GM12878 (cell line): ENCODE results near the gene CDCA3. TPM values are rescaled to one million over a fixed set of nuclear protein-coding genes. Genes with fewer than 3 reads are reported as not detected.

Experiments used
- ATAC-seq: fragments of 200-7000 bp; cut with Tn5 transposase; 3 replicates; pipeline ENCODE4 v1.9.1; 2020; ENCODE audit warnings: mild to moderate bottlenecking, moderate library complexity
- BruUV-seq: library from RNA; stranded (reverse); fragments of 400-500 nt; replicated peaks from 2 replicates; lab custom pipeline; 2021; lab: Mats Ljungman, UMichigan
- CTCF ChIA-PET: fragments of 300-600 bp; sonication (Branson Sonifier 250); formaldehyde crosslinking; extraction: SDS; loops from one replicate; lab custom pipeline; 2021; ENCODE audit warnings: inconsistent platforms; lab: Yijun Ruan, JAX
- POLR2A ChIA-PET: fragments of 350-600 bp; formaldehyde crosslinking; extraction: SDS; loops from one replicate; lab custom pipeline; 2021; ENCODE audit warnings: inconsistent platforms; lab: Charles Lee
- RAD21 ChIA-PET: fragments of 300-600 bp; sonication (Branson Sonifier 250); formaldehyde crosslinking; loops from one replicate; lab custom pipeline; 2023; ENCODE audit warnings: antibody characterized with exemption; ENCODE audit not compliant: unreplicated experiment; lab: Charles Lee
- SMC1A ChIA-PET: fragments of 300-600 bp; sonication (Branson Sonifier 250); formaldehyde crosslinking; loops from one replicate; lab custom pipeline; 2023; ENCODE audit not compliant: unreplicated experiment, uncharacterized antibody; lab: Charles Lee
- DNase-seq: peaks from one replicate; pipeline ENCODE4 v3.0.0-alpha.2; 2011; ENCODE audit warnings: low read depth, low spot score
- FAIRE-seq: peaks from 3 replicates; lab custom pipeline; 2011; peaks lifted over from hg19 to GRCh38; lab: Jason Lieb, UNC
- H2AFZ ChIP-seq: 2 replicates; pipeline ENCODE4 v1.6.0; 2011; ENCODE audit warnings: low read depth, low read length, control low read depth; ENCODE audit not compliant: control insufficient read depth
- H3K27ac ChIP-seq: 2 replicates; pipeline ENCODE4 v1.5.1; 2011; ENCODE audit warnings: control low read depth; ENCODE audit not compliant: control insufficient read depth, insufficient read depth
- H3K27me3 ChIP-seq, 2 experiments: replicated peaks in 1 of 2; 2 replicates each; pipeline versions ENCODE4 v1.6.0 to v1.6.1; 2011; ENCODE audit warnings: low read length in 1 of 2; ENCODE audit not compliant: control insufficient read depth in 2 of 2, insufficient read depth in 2 of 2
- H3K36me3 ChIP-seq, 2 experiments: 2 replicates each; pipeline ENCODE4 v1.5.1; 2011; ENCODE audit warnings: low read length in 1 of 2; ENCODE audit not compliant: control insufficient read depth in 2 of 2, insufficient read depth in 2 of 2
- H3K4me1 ChIP-seq: 2 replicates; pipeline ENCODE4 v1.6.1; 2011; ENCODE audit warnings: mild to moderate bottlenecking, low read length, moderate library complexity, mixed read lengths; ENCODE audit not compliant: control insufficient read depth, insufficient read depth
- H3K4me2 ChIP-seq: 2 replicates; pipeline ENCODE4 v1.6.0; 2011; ENCODE audit warnings: control low read depth; ENCODE audit not compliant: control insufficient read depth, insufficient read depth
- H3K4me3 ChIP-seq: fragments of 200-600 bp; sonication (generic); 2 replicates; pipeline ENCODE4 v1.5.1; 2016
- H3K79me2 ChIP-seq: 2 replicates; pipeline ENCODE4 v1.6.0; 2011; ENCODE audit warnings: low read length; ENCODE audit not compliant: control insufficient read depth, insufficient read depth
- H3K9ac ChIP-seq: 2 replicates; pipeline ENCODE4 v1.8.0; 2011; ENCODE audit warnings: low read length, control low read depth, mixed read lengths; ENCODE audit not compliant: control insufficient read depth, insufficient read depth
- H3K9me3 ChIP-seq: replicated peaks from 3 replicates; pipeline ENCODE4 v1.5.1; 2011; ENCODE audit warnings: mild to moderate bottlenecking, low read length; ENCODE audit not compliant: control insufficient read depth, insufficient read depth
- H4K20me1 ChIP-seq: 2 replicates; pipeline ENCODE4 v1.6.0; 2011; ENCODE audit not compliant: control insufficient read depth, insufficient read depth
- CBX5 ChIP-seq: sonication (generic); IDR thresholded peaks from 2 replicates; pipeline ENCODE4 v1.6.1; 2016; ENCODE audit warnings: low read depth, moderate library complexity, mild to moderate bottlenecking, inconsistent platforms
- CEBPB ChIP-seq, 2 experiments: fragments of 150-350 bp in 1 of 2; IDR thresholded peaks; 2 replicates each; pipeline ENCODE4 v1.6.1; 2012 to 2014; ENCODE audit warnings: low read depth in 2 of 2, low read length in 2 of 2, borderline replicate concordance in 1 of 2, inconsistent platforms in 1 of 2
- FOS ChIP-seq: IDR thresholded peaks from 3 replicates; pipeline ENCODE4 v1.6.1; 2011; ENCODE audit warnings: borderline replicate concordance; ENCODE audit not compliant: insufficient read length; ENCODE audit errors: extremely low read depth
- JUNB ChIP-seq: IDR thresholded peaks from 2 replicates; pipeline ENCODE4 v1.6.1; 2016; ENCODE audit warnings: antibody characterized with exemption, mild to moderate bottlenecking
- NR2C1 ChIP-seq: fragments of 450-650 bp; IDR thresholded peaks from 2 replicates; pipeline ENCODE4 v1.6.1; 2017; ENCODE audit warnings: antibody characterized with exemption, mild to moderate bottlenecking, moderate library complexity
- PAX5 ChIP-seq: IDR thresholded peaks from 2 replicates; pipeline ENCODE4 v1.6.1; 2011; ENCODE audit warnings: low read depth, low read length, borderline replicate concordance
- POLR2A ChIP-seq: IDR thresholded peaks from 2 replicates; pipeline ENCODE4 v1.6.1; 2011; ENCODE audit warnings: low read depth, mild to moderate bottlenecking, low read length
- POU2F2 ChIP-seq: IDR thresholded peaks from 3 replicates; pipeline ENCODE4 v1.6.1; 2011; ENCODE audit warnings: low read depth, mild to moderate bottlenecking, low read length, borderline replicate concordance
- STAT1 ChIP-seq: fragments of 450-650 bp; conservative IDR thresholded peaks from 2 replicates; pipeline ENCODE4 v1.6.1; 2014; ENCODE audit warnings: antibody characterized with exemption, mild to moderate bottlenecking
- SUPT20H ChIP-seq: IDR thresholded peaks from 2 replicates; pipeline ENCODE4 v1.6.1; 2011; ENCODE audit warnings: low read depth, mild to moderate bottlenecking, low read length, moderate library complexity, borderline replicate concordance; ENCODE audit not compliant: control insufficient read depth
- YBX1 ChIP-seq: fragments of 450-650 bp; IDR thresholded peaks from 2 replicates; pipeline ENCODE4 v1.6.1; 2016; ENCODE audit warnings: antibody characterized with exemption
- ZBED1 ChIP-seq: IDR thresholded peaks from 2 replicates; pipeline ENCODE4 v1.6.1; 2016; ENCODE audit warnings: borderline replicate concordance
- WGBS: methylation state at CpG from one replicate; pipeline ENCODE4 v1.1.6; 2016; ENCODE audit warnings: low lambda C conversion rate; ENCODE audit not compliant: insufficient replicate concordance, insufficient coverage; ENCODE audit errors: missing lambda C conversion rate; 5-methylcytosine and 5-hydroxymethylcytosine counted together
- in situ Hi-C: fragments of 300-500 bp; cut with MboI; formaldehyde crosslinking; loops from 9 replicates; pipeline ENCODE4 v1.14.3; 2018; ENCODE audit warnings: mixed read lengths
- intact Hi-C: fragments of 100-400 bp; cut with micrococcal nuclease; formaldehyde crosslinking; loops from one replicate; pipeline ENCODE4 v1.14.2; 2022; ENCODE audit not compliant: unreplicated experiment
- polyA plus RNA-seq, 11 experiments: library from polyadenylated mRNA; depleted of rRNA in 4 of 11; unstranded in 6 of 11; stranded (reverse) in 5 of 11; fragments of >200 nt; fragmentation: Nextera tagmentation in 4 of 11; fragmentation: Illumina TruSeq in 1 of 11; extraction: Ambion mirVana in 4 of 11; extraction: Trizol in 1 of 11; gene quantifications; 1 replicate in 1 of 11; 2 replicates in 10 of 11; pipeline versions ENCODE4 v1.2.1 to v1.2.3, GENCODE V29; 2011 to 2016; ENCODE audit warnings: inconsistent platforms in 2 of 11, missing spikeins in 2 of 11, low read depth in 1 of 11
- total RNA-seq, 4 experiments: library from RNA; depleted of rRNA in 3 of 4; stranded (reverse); fragments of >200 nt in 3 of 4; fragmentation: Illumina TruSeq in 1 of 4; extraction: Trizol in 1 of 4; gene quantifications; 2 replicates each; pipeline versions ENCODE4 v1.2.1 to v1.2.3, GENCODE V29; 2013 to 2021
- TF ChIP-seq, protein P1 (sequence below): IDR thresholded peaks from 2 replicates; pipeline ENCODE4 v1.6.1; 2011; ENCODE audit warnings: mild to moderate bottlenecking, low read depth, low read length, moderate library complexity; ENCODE audit not compliant: insufficient replicate concordance

Gene CDCA3
- total and polyA plus RNA-seq, 10 of the 15 experiments (the other 5 are each of a cell fraction or from before 2014, with no cell fraction given) = 34.5 to 148 (median 97.4) TPM

DNA sequence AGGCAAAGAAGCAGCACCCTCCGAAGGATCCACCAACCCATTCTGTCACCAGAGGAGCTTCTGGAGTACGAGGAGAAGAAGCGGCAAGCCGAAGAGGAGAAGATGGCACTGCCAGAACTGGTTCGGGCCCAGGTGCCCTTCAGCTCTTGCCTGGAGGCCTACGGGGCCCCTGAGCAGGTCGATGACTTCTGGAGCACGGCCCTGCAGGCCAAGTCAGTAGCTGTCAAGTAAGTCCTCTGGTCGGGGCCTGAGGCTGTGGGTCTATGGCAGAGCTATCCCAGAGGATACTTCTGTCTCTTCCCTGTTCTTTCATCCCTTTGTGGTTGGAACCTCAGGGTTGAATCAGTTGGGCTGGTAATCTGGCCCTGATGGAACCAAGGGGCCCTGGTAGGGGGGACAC lies 10.3 kb upstream of the CDCA3 start:
- Histone ChIP-seq H3K4me2 (no peak overlapping the region), H3K4me1 (no peaks in the 10 kb centered on the region), H3K4me3 (no peak overlapping the region), H3K9ac (no peak overlapping the region)
- in situ Hi-C loops = no loop called here
- CTCF ChIA-PET = no interaction called here
- no peak for DNase-seq
- no peak for TF ChIP-seq ZBED1
- no peak for TF ChIP-seq FOS
- TF ChIP-seq, protein P1, sequence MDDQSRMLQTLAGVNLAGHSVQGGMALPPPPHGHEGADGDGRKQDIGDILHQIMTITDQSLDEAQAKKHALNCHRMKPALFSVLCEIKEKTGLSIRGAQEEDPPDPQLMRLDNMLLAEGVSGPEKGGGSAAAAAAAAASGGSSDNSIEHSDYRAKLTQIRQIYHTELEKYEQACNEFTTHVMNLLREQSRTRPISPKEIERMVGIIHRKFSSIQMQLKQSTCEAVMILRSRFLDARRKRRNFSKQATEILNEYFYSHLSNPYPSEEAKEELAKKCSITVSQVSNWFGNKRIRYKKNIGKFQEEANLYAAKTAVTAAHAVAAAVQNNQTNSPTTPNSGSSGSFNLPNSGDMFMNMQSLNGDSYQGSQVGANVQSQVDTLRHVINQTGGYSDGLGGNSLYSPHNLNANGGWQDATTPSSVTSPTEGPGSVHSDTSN = no peak
- TF ChIP-seq POU2F2 = no peak
- no peak for TF ChIP-seq JUNB
- TF ChIP-seq CEBPB (IDR thresholded peaks at IDR 0.05; ENCODE audit: borderline replicate concordance in 1 of 2, low read depth in 2 of 2, low read length in 2 of 2) = no peak
- no peak for TF ChIP-seq PAX5
- no peak for TF ChIP-seq POLR2A
- TF ChIP-seq NR2C1 = no peak
- TF ChIP-seq STAT1 = no peak
- TF ChIP-seq YBX1 = no peak
- TF ChIP-seq SUPT20H = no peak
- no peak for TF ChIP-seq CBX5
- TF ChIP-seq, all 136 proteins: peak for 0
- FAIRE-seq = no peak
- H2AFZ ChIP-seq = no peak overlapping the region
- ChIA-PET POLR2A (interaction anchor here (0.7 to 1.7 kb wide), 4 partner anchors 10 to 21 kb away, joined by 3 to 4 read pairs (median 3); partner anchors contain the start of genes CDCA3, GNB3, SPSB2 and USP5), SMC1A (interaction anchor here (1.4 kb wide), 1 partner anchor 23 kb away, joined by 3 read pairs; no protein-coding TSS in a partner anchor), RAD21 (no interaction called here)
- BruUV-seq = no TSS peak
- no peak overlapping the region for H3K27ac ChIP-seq
- peaks cover 46 to 49% of the 10 kb centered on the region in 2 experiments for H3K36me3 ChIP-seq
- intact Hi-C loops = no loop called here
- no peaks in the 10 kb centered on the region for H3K27me3 ChIP-seq
- no peaks in the 10 kb centered on the region for H4K20me1 ChIP-seq
- 97% methylated on average over 9 of the region's 9 CpGs for WGBS
- H3K9me3 ChIP-seq = no peaks in the 10 kb centered on the region
- H3K79me2 ChIP-seq = no peaks in the 10 kb centered on the region
- no peak for ATAC-seq
